Measurements from ENCODE around the gene SNRK.

The SNRK gene

GRCh38 chr3:43334976-43335375 is 48.6 kb downstream of the SNRK start:
- FAIRE-seq: no peak
- DNase-seq (ENCODE audit: insufficient read length, low spot score): no peak
- no peak for TF ChIP-seq TAF1 (IDR thresholded peaks at IDR 0.05; ENCODE audit: low read depth, low read length)
- TF ChIP-seq PAX5 (IDR thresholded peaks at IDR 0.05; ENCODE audit: insufficient read depth, low read length, severe bottlenecking): no peak
- TF ChIP-seq POLR2AphosphoS5 (IDR thresholded peaks at IDR 0.05; ENCODE audit: low read depth, low read length): no peak
- no peak for TF ChIP-seq POU2F2 (IDR thresholded peaks at IDR 0.05; ENCODE audit: low read depth, low read length)
- no peak for TF ChIP-seq POLR2A (IDR thresholded peaks at IDR 0.05; ENCODE audit: low read depth, low read length)
- TF ChIP-seq SPI1 (IDR thresholded peaks at IDR 0.05; ENCODE audit: low read depth, low read length): no peak

GRCh38 chr3:43335799-43336198 is 49.5 kb downstream of the SNRK start:
- no peak for DNase-seq (ENCODE audit: insufficient read length, low spot score)
- no peak for TF ChIP-seq SPI1 (IDR thresholded peaks at IDR 0.05; ENCODE audit: low read depth, low read length)
- no peak for TF ChIP-seq POLR2A (IDR thresholded peaks at IDR 0.05; ENCODE audit: low read depth, low read length)
- FAIRE-seq: no peak

- no peak for FAIRE-seq
- no peak for DNase-seq (ENCODE audit: insufficient read length, low spot score)
- TF ChIP-seq POU2F2 (IDR thresholded peaks at IDR 0.05; ENCODE audit: low read depth, low read length): no peak
- TF ChIP-seq SPI1 (IDR thresholded peaks at IDR 0.05; ENCODE audit: low read depth, low read length): no peak
- no peak for TF ChIP-seq POLR2A (IDR thresholded peaks at IDR 0.05; ENCODE audit: low read depth, low read length)
- no peak for TF ChIP-seq PAX5 (IDR thresholded peaks at IDR 0.05; ENCODE audit: insufficient read depth, low read length, severe bottlenecking)
- no peak for TF ChIP-seq TAF1 (IDR thresholded peaks at IDR 0.05; ENCODE audit: low read depth, low read length)
- TF ChIP-seq POLR2AphosphoS5 (IDR thresholded peaks at IDR 0.05; ENCODE audit: low read depth, low read length): no peak
These were observed 52.0 kb downstream of the SNRK start for GRCh38 chr3:43338295-43338694.

GRCh38 chr3:43340403-43340802 is 54.1 kb downstream of the SNRK start:
- FAIRE-seq (no peak), DNase-seq (ENCODE audit: insufficient read length, low spot score) (no peak)
- TF ChIP-seq POU2F2 (IDR thresholded peaks at IDR 0.05; ENCODE audit: low read depth, low read length): no peak
- no peak for TF ChIP-seq PAX5 (IDR thresholded peaks at IDR 0.05; ENCODE audit: insufficient read depth, low read length, severe bottlenecking)
- TF ChIP-seq TAF1 (IDR thresholded peaks at IDR 0.05; ENCODE audit: low read depth, low read length): no peak
- TF ChIP-seq POLR2AphosphoS5 (IDR thresholded peaks at IDR 0.05; ENCODE audit: low read depth, low read length): no peak
- TF ChIP-seq SPI1 (IDR thresholded peaks at IDR 0.05; ENCODE audit: low read depth, low read length): no peak
- no peak for TF ChIP-seq POLR2A (IDR thresholded peaks at IDR 0.05; ENCODE audit: low read depth, low read length)

GRCh38 chr3:43341788-43342187 is 55.4 kb downstream of the SNRK start:
- DNase-seq (ENCODE audit: insufficient read length, low spot score) (no peak), FAIRE-seq (no peak)
- TF ChIP-seq SPI1 (IDR thresholded peaks at IDR 0.05; ENCODE audit: low read depth, low read length) (no peak), PAX5 (IDR thresholded peaks at IDR 0.05; ENCODE audit: insufficient read depth, low read length, severe bottlenecking) (no peak), POU2F2 (IDR thresholded peaks at IDR 0.05; ENCODE audit: low read depth, low read length) (no peak), POLR2A (IDR thresholded peaks at IDR 0.05; ENCODE audit: low read depth, low read length) (no peak), POLR2AphosphoS5 (IDR thresholded peaks at IDR 0.05; ENCODE audit: low read depth, low read length) (no peak), TAF1 (IDR thresholded peaks at IDR 0.05; ENCODE audit: low read depth, low read length) (no peak)

- no peak for DNase-seq (ENCODE audit: insufficient read length, low spot score)
- TF ChIP-seq SPI1 (IDR thresholded peaks at IDR 0.05; ENCODE audit: low read depth, low read length) (no peak), POLR2A (IDR thresholded peaks at IDR 0.05; ENCODE audit: low read depth, low read length) (no peak), TAF1 (IDR thresholded peaks at IDR 0.05; ENCODE audit: low read depth, low read length) (no peak), POU2F2 (IDR thresholded peaks at IDR 0.05; ENCODE audit: low read depth, low read length) (no peak), PAX5 (IDR thresholded peaks at IDR 0.05; ENCODE audit: insufficient read depth, low read length, severe bottlenecking) (no peak), POLR2AphosphoS5 (IDR thresholded peaks at IDR 0.05; ENCODE audit: low read depth, low read length) (no peak)
- no peak for FAIRE-seq
These were observed 56.8 kb downstream of the SNRK start for GRCh38 chr3:43343185-43343584.

- no peak for TF ChIP-seq POLR2A (IDR thresholded peaks at IDR 0.05; ENCODE audit: low read depth, low read length)
- TF ChIP-seq POU2F2 (IDR thresholded peaks at IDR 0.05; ENCODE audit: low read depth, low read length): no peak
- no peak for TF ChIP-seq TAF1 (IDR thresholded peaks at IDR 0.05; ENCODE audit: low read depth, low read length)
- no peak for TF ChIP-seq PAX5 (IDR thresholded peaks at IDR 0.05; ENCODE audit: insufficient read depth, low read length, severe bottlenecking)
- no peak for TF ChIP-seq SPI1 (IDR thresholded peaks at IDR 0.05; ENCODE audit: low read depth, low read length)
- no peak for TF ChIP-seq POLR2AphosphoS5 (IDR thresholded peaks at IDR 0.05; ENCODE audit: low read depth, low read length)
- FAIRE-seq (no peak), DNase-seq (ENCODE audit: insufficient read length, low spot score) (no peak)
These were observed 57.5 kb downstream of the SNRK start for GRCh38 chr3:43343815-43344214.

GRCh38 chr3:43344520-43344919 is 58.2 kb downstream of the SNRK start:
- no peak for FAIRE-seq

GRCh38 chr3:43345246-43345645 is 58.9 kb downstream of the SNRK start:
- FAIRE-seq (no peak), DNase-seq (ENCODE audit: insufficient read length, low spot score) (no peak)
- TF ChIP-seq PAX5 (IDR thresholded peaks at IDR 0.05; ENCODE audit: insufficient read depth, low read length, severe bottlenecking) (no peak), TAF1 (IDR thresholded peaks at IDR 0.05; ENCODE audit: low read depth, low read length) (no peak), SPI1 (IDR thresholded peaks at IDR 0.05; ENCODE audit: low read depth, low read length) (no peak), POU2F2 (IDR thresholded peaks at IDR 0.05; ENCODE audit: low read depth, low read length) (no peak), POLR2AphosphoS5 (IDR thresholded peaks at IDR 0.05; ENCODE audit: low read depth, low read length) (no peak), POLR2A (IDR thresholded peaks at IDR 0.05; ENCODE audit: low read depth, low read length) (no peak)

More at GRCh38 chr3:43344520-43344919, 58.2 kb downstream of the SNRK start:
- no peak for DNase-seq (ENCODE audit: insufficient read length, low spot score)
- TF ChIP-seq SPI1 (IDR thresholded peaks at IDR 0.05; ENCODE audit: low read depth, low read length) (no peak), POLR2AphosphoS5 (IDR thresholded peaks at IDR 0.05; ENCODE audit: low read depth, low read length) (no peak), PAX5 (IDR thresholded peaks at IDR 0.05; ENCODE audit: insufficient read depth, low read length, severe bottlenecking) (no peak), TAF1 (IDR thresholded peaks at IDR 0.05; ENCODE audit: low read depth, low read length) (no peak), POLR2A (IDR thresholded peaks at IDR 0.05; ENCODE audit: low read depth, low read length) (no peak), POU2F2 (IDR thresholded peaks at IDR 0.05; ENCODE audit: low read depth, low read length) (no peak)

GRCh38 chr3:43345877-43346276 is 59.5 kb downstream of the SNRK start:
- DNase-seq (ENCODE audit: insufficient read length, low spot score) (no peak), FAIRE-seq (no peak)
- no peak for TF ChIP-seq TAF1 (IDR thresholded peaks at IDR 0.05; ENCODE audit: low read depth, low read length)
- TF ChIP-seq POLR2A (IDR thresholded peaks at IDR 0.05; ENCODE audit: low read depth, low read length): no peak
- no peak for TF ChIP-seq POLR2AphosphoS5 (IDR thresholded peaks at IDR 0.05; ENCODE audit: low read depth, low read length)
- no peak for TF ChIP-seq SPI1 (IDR thresholded peaks at IDR 0.05; ENCODE audit: low read depth, low read length)
- no peak for TF ChIP-seq POU2F2 (IDR thresholded peaks at IDR 0.05; ENCODE audit: low read depth, low read length)
